ENCODE measurements around the gene MAPKAPK2.

Gene MAPKAPK2

DNA sequence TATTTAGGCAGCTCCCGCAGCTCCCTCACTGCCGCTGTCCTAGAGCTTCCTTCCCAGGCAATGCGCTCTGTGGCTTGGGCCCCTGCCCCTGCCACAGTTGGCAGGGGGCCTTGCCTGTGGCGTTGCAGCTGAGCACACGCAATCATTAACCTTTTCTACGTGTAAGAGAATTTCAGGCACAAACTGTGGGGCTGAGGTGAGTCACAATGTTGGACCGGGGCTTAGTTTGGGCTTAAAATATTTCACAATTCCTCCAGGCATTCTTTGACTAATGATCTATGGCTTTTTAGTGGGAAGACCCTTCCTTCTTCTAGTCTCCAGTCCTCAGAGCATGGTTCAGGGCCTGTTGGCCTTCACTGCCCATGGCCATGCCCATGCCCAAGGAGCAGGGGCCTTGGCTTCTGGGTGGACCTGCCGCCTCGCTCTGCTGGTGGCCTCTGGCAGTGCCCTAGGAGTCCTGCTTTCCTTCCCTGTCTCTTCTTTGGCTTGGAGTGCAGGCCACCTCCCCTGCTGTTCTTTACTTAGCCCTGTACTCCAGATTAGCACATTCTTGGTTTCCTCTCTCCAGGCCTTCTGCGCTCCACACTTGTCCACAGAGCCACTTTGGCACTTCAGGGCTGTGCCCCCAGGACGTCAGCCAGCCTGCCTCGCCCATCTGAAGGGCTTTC, 39.2 kb downstream of the MAPKAPK2 start:
- DNase-seq: peak; percentile 58

DNA sequence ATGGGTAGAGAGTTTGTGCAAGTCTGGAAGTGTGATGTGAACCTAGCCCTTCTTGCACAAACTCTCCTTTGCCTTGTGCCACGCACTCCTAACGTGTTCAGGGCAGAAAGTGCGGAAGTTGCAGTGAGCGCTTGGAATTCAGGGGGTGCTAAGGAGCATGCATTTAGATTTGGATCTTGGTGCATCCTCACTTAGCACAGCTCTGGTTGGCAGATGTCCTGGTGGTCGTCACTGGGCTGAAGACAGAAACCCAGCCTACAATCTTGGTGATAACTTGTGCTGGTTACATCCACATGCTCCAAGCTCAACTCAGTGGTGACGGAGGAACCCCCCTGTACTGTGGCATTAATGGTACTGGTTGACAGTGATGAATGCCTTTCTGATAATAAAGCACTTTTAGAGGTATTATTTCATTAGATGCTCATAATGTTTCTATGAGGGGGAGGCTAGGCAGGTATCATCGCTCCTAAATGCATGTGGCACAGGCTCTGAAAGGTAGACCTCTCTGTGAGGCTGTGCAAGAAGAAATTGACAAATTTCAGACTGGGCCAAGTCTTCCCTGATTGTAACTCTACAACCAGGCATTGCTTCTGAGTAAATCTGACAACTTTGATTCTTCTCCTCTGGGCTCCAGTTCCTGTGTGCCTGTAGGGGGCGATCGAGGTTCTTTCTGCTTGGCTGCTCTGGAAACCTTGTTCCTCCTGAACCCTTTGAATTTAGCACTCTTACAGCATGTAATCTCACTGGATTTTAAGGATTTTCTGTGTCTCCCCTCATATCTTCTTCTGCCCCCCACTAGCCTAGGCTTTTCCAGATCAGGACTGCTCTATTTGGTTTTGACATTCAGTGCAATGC, 40.6 kb downstream of the MAPKAPK2 start:
- DNase-seq: peak; percentile 82

DNA sequence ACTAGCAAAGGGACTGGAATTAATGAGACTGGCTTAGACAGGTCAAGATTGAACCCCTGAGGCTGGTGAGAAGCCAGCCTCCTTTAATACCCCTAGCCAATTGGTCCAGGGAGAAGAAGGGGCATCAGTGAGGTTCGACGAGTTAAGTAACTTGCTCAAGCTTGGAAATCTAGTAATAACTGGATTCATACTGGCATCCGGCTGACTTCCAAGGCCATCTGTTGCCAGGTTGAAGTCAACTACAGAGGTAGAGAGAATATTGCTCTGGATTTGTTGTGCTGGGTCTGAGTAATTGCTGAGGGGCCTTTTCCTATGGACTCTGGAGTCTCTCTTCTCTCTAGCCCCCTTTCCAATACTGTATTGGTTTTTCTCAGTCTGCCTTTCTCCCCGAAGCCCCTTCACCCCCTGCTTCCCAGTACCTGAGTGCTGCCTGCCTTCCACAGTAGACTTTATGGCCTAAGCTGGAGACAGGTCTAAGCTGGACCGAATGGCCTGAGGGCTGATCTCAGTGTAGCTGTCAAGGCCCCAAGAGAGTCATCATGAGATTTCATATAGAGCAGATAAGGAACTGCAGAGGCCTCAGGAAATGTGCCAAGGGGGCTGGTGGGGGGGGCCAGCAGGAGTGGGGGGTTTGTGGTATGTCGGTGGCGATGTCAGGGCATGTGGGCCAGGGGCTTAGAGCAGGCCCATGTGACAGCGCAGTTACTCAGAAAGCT, 43.4 kb downstream of the MAPKAPK2 start:
- no peak for DNase-seq

DNA sequence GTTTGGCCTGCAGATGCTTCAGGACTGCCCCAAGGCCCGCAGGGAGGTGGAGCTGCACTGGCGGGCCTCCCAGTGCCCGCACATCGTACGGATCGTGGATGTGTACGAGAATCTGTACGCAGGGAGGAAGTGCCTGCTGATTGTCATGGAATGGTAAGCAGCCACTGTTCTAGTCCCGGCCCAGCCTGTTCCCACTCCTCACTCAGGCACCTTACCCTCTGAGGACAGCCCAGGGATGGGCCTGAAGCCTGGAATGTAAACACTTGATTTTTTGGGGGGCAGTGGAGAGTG, 43.9 kb downstream of the MAPKAPK2 start:
- no peak for DNase-seq

DNA sequence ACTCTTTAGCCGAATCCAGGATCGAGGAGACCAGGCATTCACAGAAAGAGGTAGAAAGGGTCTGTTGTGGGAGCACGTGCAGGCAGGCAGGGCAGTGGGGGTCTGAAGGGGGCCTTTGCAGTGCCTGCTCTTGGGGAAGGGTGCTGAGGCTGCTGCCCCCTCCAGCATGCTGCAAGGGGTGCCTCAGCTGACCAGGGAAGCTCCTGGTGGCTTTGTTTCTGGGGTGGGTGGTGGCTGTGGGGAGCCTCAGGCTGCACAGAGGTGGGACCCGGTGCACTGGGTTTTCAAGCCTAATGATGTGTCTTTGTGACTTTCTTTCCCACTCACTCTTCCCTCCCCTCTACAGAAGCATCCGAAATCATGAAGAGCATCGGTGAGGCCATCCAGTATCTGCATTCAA, 44.3 kb downstream of the MAPKAPK2 start:
- no peak for DNase-seq

DNA sequence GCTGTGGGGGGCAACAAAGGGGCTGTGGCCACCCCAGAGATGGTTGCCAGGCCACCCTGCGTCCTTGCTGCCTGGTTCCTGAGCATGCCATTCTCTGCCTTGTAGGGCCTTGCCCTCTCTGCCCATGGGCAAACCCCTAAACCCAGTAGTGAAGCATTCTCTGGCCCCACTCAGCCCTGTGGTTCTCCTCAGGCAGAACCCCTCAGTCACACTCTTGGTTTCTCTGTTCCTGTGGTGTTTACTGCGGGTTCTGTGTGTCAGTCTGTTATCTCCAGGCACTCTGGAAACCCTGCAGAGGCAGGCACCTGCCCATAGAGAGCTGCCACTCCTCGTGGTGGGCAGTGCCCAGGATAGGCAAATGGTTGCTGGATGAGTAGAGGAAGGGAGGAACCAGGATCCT, 44.8 kb downstream of the MAPKAPK2 start:
- no peak for DNase-seq

DNA sequence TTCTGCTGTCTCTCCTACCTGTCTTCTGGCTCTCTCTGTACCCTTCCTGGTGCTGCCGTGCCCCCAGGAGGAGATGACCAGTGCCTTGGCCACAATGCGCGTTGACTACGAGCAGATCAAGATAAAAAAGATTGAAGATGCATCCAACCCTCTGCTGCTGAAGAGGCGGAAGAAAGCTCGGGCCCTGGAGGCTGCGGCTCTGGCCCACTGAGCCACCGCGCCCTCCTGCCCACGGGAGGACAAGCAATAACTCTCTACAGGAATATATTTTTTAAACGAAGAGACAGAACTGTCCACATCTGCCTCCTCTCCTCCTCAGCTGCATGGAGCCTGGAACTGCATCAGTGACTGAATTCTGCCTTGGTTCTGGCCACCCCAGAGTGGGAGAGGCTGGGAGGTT, 47.8 kb downstream of the MAPKAPK2 start:
- no peak for DNase-seq

DNA sequence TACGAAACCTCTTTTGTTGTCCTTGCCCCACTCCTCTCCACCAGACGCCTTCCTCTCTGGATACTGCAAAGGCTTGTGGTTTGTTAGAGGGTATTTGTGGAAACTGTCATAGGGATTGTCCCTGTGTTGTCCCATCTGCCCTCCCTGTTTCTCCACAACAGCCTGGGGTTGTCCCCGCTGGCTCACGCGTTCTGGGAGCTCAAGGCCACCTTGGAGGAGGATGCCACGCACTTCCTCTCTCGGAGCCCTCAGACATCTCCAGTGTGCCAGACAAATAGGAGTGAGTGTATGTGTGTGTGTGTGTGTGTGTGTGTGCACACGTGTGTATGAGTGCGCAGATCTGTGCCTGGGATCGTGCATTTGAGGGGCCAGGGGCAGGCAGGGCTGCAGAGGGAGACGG, 48.3 kb downstream of the MAPKAPK2 start:
- DNase-seq: no peak

DNA sequence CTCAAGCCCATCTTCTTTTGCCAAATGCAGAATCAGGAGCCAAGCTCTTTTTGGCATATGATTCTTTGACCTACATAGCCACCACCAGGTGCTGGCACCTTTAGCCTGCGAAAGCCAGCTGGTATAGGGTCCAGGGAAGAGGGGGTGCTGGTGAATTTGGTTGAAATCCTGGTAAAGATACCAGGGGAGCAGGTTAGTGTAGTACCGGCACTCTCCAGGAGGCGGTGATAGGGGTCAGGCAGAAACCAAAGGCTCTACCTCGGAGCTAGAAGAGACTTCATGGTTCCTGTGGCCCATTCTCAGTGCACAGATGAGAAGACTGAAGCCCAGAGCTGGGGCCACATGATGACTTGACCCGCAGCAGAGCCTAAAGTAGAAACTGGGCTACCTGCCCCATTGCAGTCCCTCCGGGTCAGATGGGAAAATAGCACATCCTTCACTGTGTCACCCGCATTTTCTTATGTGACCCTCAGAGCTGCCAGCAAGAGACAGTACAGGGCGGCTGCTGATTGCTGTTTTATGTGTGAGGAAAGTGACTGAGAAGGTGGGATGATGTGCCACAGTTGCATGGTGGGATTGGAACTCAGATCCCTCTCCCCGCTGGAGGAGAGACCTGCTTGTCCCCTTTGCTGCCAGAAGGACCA, 49.9 kb downstream of the MAPKAPK2 start:
- peak; percentile 90 for DNase-seq

DNA sequence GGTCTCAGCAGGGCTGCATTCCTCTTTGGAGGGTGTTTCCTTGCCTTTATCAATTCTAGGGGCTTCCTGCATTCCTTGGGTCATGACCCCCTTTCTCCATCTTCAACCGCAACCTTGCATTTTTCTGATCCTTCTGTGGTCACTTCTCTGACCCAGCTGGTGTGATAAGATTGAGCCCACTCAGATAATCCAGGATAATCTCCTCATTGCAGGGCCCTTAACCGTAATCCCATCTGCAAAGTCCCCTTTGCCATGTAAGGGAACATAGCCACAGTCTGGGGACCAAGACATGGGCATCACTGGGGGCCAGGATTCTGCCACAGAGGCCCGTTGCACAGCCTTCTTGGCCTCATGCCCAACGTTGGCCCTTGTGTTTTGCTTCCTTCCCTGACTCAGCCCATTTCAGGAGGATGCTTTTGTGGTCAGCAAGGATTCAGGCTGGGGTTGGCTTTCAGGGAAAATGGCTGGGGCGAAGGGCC, 50.9 kb downstream of the MAPKAPK2 start:
- DNase-seq: no peak

DNA sequence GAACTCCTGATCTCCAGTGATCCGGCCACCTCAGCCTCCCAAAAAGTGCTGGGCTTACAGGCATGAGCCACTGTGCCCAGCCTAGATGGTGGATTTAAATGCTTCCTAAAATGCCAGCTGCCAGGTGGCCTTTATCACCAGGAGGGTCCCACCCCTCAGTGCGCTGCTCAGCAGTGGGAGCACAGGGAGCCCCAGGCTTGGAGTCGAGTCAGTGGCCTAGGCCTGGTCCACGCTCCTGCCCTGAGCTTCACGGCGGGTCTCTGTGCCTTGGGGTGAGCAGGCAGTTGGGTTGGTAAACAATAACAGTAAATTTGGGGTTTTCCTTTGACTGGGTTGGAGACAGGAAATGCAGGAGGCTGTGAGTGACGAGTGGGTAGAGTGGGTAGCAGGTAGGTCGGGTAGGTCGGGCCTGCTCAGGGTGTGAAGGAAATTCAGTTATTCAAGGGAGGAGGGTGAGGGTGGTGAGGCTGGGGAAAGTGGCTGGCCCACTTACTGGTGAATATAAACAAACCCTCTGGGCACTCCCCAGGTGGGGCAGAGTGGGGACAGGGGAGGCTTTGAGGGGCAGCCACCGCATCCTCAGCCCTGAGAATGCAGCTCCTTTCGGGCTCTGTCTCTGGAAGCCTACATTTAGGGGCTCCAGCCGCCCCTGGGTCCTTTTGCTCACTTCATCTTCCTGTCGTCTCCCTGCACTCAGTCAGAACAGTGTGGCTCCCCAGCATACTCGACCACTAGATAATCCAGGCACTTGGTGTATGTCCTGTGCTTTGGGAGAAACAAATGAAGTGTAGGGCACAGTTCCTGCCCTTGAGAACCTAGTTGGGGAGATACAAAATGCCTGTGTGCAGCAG, 52.4 kb downstream of the MAPKAPK2 start:
- DNase-seq: peak; percentile 77

DNA sequence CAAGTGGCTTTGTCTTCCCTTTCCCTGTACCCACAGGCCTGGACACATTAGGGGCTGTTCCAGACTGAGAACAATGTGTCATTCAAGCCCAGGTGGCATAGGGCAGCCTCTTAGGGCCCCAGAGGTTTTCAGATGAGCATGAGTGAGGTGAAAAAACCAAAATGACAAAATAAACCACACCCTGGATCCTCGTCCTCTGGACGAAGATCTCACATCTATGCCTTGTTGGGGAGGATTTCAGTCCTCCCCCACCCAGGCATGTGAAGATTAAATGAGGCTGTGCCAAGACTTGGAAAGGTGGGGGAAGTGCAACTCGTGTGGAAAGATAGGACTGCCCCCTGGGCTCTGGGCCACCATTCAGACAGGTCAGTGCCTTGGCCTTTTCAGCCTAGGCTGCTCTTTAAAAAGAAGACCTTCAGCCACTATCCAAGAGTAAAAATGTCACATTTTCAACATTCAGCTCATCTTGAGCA, 53.1 kb downstream of the MAPKAPK2 start:
- no peak for DNase-seq

DNA sequence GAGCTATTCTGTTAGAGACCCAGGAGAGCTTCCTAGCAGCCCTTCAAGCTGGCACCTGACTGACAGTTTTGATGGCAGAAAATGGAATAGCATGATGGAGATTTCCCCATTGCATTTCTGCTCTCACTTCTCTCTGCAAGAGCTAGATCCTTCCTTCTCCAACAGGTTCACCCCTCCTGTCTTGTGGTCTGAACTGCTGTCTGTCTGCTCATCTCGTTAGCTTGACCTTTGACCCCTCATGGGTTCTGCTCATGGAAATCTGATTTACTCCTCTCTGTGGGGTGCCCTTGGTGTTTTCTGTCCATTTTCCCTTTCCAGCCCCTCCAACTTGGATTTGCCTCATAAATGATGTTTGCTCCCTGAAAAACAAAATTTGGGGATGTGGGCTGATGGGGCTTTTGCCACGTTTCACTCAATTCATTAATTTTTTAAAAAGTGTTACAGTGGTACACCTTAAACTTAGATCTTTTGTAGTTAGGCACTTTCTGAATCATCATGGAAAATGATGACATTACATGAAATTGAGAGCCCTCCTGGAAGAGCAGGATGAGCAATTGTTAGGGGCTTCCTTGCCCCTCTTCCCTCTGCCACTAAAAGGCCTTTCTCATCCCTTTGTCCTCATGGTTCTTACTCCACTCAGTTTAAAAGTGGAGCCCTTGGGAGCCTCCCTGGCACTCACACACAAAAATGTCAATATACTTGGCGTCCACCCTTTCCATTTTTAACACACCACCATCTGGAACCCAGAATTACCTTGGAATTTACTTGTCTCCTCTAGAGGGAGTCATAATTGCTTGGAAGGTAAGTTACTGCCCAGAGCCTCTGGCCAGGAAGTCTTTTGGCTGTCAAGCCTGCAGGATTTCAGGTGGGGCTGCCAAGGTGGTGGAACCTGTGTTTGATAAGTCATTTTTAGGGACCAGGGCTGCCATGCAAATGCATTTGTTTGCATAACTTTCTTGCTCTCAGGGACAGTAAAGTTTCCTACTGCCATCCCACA, 54.0 kb downstream of the MAPKAPK2 start:
- no peak for DNase-seq

DNA sequence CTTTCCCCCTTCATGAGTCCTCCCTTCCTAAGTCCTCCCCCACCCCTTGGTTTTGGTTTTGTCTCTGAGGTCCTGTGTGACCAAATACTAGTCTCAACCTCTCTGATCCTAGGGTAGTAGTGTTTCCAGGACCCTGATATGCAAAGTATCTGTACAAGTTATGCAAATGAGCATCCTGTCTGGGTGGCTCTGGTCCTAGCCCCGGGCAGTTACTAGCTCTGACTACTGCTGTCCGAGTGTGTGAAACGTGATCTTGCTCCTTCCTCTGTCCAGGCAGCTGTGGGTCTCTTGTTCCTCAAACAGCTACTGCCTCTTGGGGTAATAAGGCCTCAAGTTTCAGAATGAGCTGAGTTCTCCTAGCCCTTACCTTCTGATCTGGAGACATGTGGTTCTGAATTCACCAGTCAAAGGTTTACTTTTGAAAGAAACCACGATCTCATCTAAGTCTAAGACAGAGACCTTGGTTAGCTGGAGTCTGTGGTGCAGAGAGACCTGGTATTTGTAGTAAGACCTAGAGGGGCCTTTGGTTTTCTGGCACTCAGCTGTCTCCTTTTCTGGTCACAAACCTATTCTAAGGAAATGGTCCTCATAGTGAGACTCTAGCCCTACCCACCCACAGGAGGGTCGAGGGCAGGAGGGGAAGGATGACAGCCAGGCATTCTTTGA, 54.8 kb downstream of the MAPKAPK2 start:
- DNase-seq: no peak

DNA sequence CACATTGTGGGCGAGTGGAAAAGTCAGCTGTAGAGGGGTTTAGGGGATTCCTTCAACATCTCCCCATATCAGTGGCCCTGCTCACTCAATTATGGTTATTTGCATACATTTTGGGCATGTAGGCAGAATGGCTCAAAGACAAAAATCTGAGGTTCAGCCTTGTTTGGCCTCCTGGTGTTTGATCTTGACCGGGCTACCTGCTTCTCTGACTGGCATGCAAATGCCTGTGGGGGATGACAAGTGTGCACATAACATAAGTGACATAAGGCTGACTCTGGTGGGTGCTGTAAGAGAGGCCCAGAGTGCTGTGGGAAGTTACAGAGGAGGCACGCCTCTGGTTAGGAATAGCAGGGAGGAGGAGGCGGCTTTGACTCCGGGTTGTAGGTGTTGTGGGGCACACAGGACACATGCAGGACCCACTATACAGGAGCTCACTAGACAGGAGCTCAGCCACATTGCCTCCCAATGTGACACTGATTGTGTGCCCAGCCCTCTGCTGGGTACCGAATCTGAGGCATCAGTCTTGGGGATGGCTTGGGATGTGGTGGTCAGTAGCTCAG, 56.5 kb downstream of the MAPKAPK2 start:
- no peak for DNase-seq

DNA sequence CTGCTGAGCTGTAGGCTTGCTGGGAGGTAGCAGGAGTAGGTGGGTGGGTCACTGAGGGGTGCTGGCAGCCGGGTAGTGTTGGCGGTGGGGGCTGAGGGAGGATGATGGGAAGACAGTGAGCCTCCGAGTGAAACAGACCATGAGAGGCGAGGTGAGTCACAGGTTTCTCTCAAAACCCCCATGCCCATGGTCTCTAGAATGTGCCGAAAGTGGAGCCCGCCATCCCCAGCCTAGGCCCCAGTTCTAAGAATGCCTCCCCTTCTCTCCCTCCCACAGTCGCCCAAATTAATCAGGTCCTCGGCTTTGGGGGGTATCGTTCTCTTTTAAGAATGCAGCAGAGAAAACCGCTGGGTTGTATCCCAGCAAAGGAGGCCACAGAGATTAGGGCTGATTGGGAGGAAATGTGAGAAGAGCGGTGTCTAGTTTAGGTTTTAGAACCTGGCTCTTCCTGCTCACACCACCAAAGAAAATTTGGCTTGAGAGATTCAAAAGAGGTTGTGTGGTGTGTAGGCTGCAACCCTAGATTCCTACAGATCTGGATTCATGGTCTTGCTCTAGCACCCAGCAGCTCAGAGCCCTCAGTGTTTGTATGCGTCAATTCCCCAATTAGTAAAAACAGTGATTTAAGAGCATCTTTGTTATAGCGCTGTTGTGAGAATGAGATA, 58.1 kb downstream of the MAPKAPK2 start:
- peak; percentile 68 for DNase-seq

DNA sequence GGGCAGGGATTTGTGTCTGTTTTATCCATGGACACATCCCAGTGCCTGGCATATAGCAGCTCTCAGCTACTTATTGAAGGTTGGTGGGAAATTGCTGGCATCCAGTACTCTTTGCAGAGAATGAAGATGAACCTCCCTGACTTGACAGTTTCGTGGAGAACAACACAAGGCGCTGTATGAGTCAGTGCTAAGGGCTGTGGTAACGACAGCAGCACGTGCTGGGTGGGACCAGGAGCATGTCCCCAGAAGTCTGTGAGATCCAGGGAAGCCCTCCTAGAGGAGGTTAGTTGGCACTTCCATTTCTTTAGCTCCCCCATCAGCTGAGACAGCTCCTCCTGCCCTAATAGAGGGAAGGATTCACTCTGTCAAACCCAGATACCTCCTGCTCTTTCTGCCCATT, 60.0 kb downstream of the MAPKAPK2 start:
- DNase-seq: no peak

DNA sequence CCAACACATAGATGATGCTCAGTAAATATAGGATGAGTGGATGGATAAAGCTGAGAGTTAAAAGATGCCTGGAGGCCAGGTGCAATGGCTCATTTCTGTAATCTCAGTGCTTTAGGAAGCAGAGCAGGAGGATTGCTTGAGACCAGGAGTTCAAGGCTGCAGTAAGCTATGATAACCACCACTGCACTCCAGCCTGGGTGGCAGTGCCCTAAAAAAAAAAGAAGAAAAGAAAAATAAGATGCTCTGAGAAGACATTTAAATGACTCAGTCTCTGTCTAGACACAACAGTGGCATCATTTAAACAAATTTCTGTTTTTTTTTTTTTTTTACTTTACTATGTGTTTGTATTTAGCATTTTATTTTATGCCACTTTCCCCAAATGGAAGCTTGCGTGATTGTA, 60.6 kb downstream of the MAPKAPK2 start:
- no peak for DNase-seq

DNA sequence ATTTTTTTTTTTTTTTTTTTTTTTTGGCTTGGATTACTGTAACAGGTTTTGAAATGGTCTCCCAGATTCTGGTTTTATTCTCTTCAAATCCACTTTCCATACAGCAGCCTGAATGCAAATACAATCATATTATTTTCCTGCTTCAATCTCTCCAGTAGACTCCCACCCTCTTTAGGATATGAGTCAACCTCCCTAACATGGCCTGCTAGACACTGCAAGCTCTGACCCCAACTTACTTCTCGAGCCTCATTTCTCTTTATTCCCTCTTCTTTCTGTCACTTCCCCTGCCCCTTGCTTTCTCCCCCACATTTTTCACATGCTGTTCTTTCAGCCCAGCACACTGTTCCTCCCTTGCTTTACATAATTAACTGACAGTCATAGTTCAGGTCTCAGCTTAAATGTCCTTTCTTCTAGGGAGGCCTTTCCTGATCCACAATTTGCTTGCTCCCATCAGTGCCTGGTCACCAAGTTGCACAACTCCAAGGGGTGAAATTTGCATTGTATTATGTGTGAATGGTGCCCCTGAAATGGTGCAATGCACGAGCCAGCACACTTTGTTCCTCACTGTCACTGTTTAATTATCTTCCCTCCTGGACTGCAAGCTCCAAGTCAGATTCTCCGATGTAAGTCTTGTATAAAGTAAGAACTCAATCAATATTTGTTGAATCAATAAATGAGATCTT, 63.8 kb downstream of the MAPKAPK2 start:
- no peak for DNase-seq

All from activated effector memory CD4-positive, alpha-beta T cell treated with anti-CD3 and anti-CD28 coated beads, Interleukin-2, amount 50 U/mL, for 16 hours (primary cell).